HS-5 (cell line): ENCODE results near the gene GSPT1.
A peak's percentile ranks its signal among the peaks of the same experiment; 100 is the strongest.
"Not testable (repeated sequence)": the region's sequence is repeated elsewhere in the genome, so short reads cannot be mapped to it uniquely, and the experiment has no call there.

Source experiments
- DNase-seq: peaks from one replicate; pipeline ENCODE4 v3.0.0-alpha.2; 2012; ENCODE audit warnings: low read depth

GSPT1 gene

GRCh38 chr16:11915644-11916523, at the start of gene GSPT1:
TSS of gene GSPT1 (minus strand) at chr16:11915956. CDS start at chr16:11915720, 236 bp downstream.
- peak; percentile 88 for DNase-seq

GRCh38 chr16:11964761-11965551, 49.2 kb upstream of the GSPT1 start, which contains the start of gene TNFRSF17:
TSS of gene TNFRSF17 (plus strand) at chr16:11965210. CDS start at chr16:11965325, 115 bp downstream.
- no peak for DNase-seq

GRCh38 chr16:11963706-11964105, 48.0 kb upstream of the GSPT1 start:
- DNase-seq: no peak

- DNase-seq: not testable (repeated sequence)
Measured at GRCh38 chr16:11962978-11963377, 47.2 kb upstream of the GSPT1 start.

- DNase-seq: not testable (repeated sequence)
Measured at GRCh38 chr16:11962457-11962856, 46.7 kb upstream of the GSPT1 start.

GRCh38 chr16:11957591-11958395, 42.0 kb upstream of the GSPT1 start:
- DNase-seq: no peak

- no peak for DNase-seq
Measured at GRCh38 chr16:11956558-11956957, 40.8 kb upstream of the GSPT1 start.

GRCh38 chr16:11955713-11956123, 40.0 kb upstream of the GSPT1 start:
- DNase-seq: peak; percentile 96

- not testable (repeated sequence) for DNase-seq
Measured at GRCh38 chr16:11953576-11953975, 37.8 kb upstream of the GSPT1 start.

GRCh38 chr16:11950388-11950787, 34.6 kb upstream of the GSPT1 start:
- DNase-seq: no peak

- DNase-seq: peak; percentile 23
Measured at GRCh38 chr16:11949527-11949926, 33.8 kb upstream of the GSPT1 start.

- no peak for DNase-seq
Measured at GRCh38 chr16:11948819-11949218, 33.1 kb upstream of the GSPT1 start.

- DNase-seq: no peak
Measured at GRCh38 chr16:11946433-11946832, 30.7 kb upstream of the GSPT1 start.

GRCh38 chr16:11941945-11942344, 26.2 kb upstream of the GSPT1 start, which contains the start of gene NPIPB2:
TSS of gene NPIPB2 (minus strand) at chr16:11942045. CDS start at chr16:11942045, 0 bp downstream.
- not testable (repeated sequence) for DNase-seq

GRCh38 chr16:11927350-11927749, 11.6 kb upstream of the GSPT1 start:
- DNase-seq: not testable (repeated sequence)

GRCh38 chr16:11924046-11924445, 8.3 kb upstream of the GSPT1 start:
- DNase-seq: not testable (repeated sequence)

- no peak for DNase-seq
Measured at GRCh38 chr16:11916524-11917285, 949 bp upstream of the GSPT1 start.

GRCh38 chr16:11915114-11915643, 577 bp downstream of the GSPT1 start:
- no peak for DNase-seq

GRCh38 chr16:11914210-11915113, 1.3 kb downstream of the GSPT1 start:
- no peak for DNase-seq
